CMK (cell line): ENCODE data around the gene SLC48A1.
"Not testable (repeated sequence)": the region's sequence is repeated elsewhere in the genome, so short reads cannot be mapped to it uniquely, and the experiment has no call there.

ENCODE experiments used
- DNase-seq: peaks from one replicate; pipeline ENCODE4 v3.0.0-alpha.2; 2010; ENCODE audit warnings: low read depth

Gene SLC48A1

DNA sequence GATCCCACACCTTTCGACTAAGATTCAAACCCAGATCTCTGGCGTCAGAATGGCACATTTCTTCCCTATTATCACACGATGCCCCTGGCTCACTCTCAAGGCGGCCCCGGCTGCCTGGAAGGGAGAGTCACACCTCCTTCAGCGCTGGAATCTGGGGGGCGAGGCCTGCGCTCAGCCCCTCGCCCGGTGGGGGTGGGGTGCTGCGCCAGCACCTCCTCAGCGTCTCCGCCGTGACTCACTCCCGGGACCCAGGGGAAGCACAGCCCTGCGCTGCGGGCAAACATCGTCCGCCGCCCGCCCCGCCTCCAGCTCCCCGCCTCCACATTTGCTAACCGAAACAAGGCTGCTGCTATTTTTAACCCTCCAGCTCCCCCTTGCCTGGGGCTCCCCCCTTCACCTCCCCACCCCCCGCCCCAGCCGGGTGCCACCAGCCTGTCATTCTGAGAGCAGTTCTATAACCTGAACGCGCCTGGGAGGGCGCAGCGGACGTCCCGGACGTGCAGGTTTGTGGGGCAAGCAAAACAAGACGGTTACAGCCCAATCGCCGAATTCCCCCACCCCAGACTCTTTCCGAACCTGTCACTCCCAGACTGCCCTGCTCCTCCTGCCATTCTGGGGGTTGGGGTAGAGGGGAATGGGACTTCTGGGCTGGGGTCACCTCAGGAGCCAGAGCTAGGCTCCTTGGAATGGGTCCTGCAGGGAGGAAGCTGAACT, 39.9 kb downstream of the SLC48A1 start:
- no peak for DNase-seq

DNA sequence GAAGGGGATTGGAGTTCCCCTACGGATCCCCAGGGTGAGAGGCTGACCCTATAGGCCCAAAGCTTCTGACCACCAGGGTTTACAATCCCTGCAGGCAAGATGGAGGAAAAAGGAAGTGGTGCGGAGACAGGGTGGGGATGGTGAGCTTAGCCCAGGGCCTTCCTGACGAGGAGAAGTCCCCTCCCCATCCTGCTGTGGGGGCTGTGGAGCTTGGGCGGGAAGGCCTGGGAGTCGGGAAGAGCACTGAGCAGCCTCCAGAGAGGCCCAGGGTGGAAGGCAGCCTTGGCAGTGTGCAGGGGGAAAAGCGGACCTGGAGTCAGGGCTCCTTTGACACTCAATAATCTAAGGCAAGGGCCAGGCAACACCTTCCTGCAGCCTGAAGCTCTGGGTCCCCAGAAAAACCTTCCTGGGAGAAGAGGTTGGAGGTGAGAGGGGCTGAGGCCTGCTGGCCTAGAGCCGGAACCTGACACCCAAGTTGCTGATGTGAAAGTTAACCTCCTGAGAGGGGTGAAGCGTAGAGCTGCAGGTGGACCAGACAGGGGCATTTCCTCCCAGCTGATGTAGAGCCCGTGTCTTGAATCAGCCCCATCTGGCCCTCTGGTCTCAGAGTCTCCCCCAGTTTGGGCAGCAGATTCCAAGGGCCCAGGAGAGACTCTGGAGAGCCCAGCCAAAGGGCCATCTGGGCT, 40.6 kb downstream of the SLC48A1 start:
- DNase-seq = peak; percentile 80

DNA sequence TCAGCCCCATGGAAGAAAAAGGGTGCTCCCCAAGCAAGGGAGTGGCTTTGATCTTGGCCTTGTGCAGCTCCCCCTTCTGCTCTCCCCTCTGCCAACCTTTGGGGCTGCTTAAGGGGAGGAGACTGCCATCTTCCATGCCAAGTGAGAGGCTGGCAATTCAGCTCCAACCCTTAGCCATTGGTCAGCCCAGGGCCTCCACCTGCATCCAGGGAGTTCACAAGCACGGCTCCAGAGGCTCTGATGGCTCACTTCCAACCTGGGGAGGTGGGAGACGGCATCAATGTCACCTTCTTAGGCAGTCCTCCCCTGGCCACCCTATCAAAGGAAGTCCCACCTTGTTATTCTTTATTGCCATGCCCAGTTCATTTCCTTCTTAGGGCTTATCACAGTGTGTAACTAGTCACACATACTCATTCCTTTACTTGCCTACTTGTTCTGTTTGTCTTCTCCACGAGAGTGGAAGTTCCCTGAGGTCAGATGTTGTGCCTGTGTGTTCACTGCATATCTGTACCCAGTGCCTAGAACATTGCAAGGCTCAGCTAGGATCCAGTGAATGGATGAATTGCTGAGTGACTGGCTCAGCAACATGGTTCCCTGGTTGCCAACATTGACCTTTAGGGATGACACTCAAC, 41.6 kb downstream of the SLC48A1 start:
- DNase-seq = no peak

DNA sequence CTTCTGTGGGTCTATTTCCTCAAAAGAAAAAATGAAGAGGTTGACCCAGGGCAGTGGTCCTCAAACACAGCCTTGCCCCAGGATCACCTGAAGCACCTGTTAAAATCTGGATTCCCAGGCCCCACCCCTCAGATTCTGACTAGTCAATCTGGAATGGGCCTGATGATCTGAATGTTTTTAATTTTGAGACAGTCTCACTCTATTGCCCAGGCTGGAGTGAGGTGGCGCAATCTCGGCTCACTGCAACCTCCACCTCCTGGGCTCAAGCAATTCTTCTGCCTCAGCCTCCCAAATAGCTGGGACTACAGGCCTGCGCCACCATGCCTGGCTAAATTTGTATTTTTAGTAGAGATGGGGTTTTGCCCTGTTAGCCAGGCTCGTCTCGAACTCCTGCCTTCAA, 42.4 kb downstream of the SLC48A1 start:
- not testable (repeated sequence) for DNase-seq

DNA sequence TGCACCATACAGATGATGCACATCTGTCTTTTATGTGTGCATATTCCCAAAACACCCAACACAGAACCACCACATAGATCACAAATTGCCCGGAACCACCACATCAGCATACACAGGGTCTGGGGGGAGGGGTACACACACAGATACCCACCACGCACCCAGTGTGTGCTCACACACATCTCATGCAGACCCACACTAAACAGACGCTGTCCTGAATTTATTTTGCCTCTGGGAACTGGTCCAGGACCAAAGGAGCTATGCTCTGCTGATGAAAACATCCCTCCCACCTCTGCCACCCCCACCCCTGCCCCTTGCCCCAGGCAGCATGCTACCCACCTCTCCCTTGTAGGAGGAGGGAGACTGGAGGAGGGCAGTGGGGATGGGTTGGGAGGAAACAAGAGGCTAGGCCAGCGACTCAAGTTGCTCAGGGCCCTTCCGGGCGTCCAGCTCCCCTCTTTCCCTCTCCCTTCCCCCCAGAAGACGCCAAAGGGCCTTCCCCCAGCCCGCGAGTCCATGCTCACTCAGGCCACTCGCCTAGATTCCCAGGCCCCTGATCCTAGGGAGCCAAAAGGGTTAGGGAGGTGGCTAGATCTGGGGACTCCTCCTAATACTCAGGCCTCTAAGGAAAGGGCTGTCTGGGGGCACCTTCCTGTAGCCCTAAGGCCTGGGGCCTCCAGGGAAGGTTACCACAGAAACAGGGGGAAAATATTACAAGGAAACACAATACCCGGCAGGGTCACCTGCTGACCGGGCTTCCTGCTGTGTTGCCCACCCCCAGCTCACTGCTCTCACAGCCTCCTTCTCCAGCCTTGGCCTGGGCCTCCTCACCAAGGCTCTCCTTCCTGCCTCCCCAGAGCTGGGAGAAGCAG, 43.6 kb downstream of the SLC48A1 start:
- DNase-seq = no peak

DNA sequence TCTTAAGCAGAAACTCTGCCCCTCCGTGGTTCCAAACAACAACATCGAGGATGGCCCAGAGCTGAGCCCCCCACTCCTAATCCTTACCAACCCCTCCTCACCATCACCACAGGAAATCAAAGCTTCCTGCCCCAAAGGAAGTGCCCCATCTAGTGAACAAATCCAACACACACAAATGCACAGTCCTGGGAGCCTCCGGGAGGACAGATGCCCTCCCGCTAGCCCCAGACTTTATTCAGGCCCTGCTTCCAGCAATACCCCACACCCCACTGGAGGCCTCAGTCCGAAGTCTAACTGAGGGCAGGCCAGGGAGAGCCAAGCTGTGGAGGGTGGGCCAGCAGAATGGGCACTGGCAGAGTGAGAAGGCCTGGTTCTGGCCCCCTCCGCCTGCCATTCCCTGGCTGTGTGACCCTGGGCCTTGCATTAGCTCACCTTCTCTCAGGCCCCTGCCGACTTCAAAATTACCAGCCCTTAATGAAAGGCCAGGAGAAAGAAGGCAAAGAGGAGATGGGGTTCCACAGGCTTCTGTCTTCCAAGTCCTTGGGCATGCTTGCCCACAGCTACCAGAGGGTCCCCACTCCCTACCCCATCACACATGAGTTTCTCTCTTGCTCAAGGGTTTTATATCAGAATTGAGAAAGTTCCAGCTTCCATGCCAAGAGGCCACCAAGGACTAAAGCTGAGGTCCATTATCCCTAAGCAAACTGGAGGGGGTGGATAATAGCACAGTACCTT, 44.4 kb downstream of the SLC48A1 start:
- no peak for DNase-seq

DNA sequence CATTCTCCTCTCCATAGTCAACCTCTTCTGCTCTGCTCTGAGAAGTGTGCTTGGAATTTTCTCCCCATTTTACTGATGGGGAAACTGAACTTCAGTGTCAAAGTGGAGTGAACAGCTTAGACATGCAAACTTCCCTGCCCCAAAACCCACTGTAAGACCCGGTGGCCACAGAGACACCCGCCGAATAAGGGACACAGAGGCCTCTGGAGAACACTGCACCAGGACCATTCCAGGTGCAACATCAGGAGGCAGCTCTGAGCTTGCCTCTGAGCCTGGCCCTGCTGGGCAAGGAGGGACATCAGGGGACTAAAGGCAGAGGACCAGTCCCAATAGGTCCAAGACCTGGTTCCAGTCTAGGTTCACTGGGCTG, 45.0 kb downstream of the SLC48A1 start:
- DNase-seq = no peak

DNA sequence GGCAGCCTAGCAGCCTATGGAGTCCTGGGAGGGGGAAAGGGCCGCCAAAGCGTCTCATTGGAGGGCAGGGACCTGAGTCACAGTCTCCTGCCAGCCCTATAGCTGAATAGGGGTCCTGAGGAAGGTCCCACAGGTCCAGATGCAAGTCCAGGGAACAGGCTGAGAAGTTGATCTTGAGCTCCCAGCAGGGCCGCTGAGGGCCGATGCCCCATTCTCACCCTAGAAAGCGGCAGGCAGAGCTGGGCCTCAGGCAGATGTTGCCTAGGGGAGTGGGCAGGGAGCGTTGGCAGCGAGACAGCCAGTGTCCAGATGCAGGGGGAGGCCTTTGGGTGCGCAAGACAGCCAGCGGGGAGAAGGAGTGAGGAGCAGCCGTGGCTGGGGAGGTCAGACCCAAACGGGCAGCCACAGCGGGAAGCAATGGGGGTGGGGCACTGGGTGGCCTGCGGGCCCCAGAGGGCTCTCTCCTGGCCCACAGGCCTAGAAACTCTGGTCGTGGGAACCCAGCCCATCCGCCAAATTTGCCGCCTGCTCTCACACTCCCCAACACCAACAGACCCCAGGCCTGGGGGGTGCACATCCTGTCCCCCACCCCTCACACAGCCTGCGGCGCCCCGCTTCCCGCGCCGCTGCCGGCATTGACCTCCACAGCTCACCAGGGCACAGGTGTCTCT, 45.6 kb downstream of the SLC48A1 start:
- no peak for DNase-seq

DNA sequence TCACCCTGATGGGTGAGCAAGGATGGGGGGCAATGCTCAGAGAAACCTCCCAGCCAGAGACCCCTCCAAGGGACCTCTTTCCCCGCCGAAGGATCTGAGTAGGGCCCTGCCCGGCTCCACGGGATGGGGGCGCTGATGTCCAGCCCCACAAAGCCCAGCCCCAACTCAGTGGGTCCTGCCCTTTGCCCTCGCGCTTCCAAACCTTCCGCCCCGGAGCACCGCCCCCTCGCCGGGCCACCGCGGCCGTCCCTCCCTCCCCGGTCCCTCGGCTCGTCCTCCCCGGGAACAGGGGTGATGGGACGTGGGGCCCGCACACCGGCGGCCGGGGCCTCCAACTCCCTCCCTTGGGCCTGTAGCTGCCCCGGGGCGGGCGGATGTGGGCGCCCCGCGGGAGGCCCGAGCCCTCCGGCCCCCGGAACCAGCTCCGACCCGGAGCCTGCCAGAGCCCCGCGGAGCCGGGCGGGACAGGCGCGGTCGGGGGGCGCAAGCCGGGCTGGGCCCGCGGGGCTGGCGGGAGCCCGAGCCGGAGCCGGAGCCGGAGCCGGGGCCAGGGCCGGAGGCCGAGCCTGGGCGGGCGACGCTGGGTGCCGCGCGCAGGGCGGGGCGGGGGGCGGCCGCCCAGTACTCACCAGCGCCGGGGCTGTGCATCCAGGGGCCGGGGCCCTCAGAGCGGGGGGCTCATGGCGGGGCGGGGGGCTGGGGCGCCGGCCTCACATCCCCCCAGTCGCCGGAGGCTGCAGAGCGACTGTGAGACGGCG, 46.3 kb downstream of the SLC48A1 start:
- no peak for DNase-seq

DNA sequence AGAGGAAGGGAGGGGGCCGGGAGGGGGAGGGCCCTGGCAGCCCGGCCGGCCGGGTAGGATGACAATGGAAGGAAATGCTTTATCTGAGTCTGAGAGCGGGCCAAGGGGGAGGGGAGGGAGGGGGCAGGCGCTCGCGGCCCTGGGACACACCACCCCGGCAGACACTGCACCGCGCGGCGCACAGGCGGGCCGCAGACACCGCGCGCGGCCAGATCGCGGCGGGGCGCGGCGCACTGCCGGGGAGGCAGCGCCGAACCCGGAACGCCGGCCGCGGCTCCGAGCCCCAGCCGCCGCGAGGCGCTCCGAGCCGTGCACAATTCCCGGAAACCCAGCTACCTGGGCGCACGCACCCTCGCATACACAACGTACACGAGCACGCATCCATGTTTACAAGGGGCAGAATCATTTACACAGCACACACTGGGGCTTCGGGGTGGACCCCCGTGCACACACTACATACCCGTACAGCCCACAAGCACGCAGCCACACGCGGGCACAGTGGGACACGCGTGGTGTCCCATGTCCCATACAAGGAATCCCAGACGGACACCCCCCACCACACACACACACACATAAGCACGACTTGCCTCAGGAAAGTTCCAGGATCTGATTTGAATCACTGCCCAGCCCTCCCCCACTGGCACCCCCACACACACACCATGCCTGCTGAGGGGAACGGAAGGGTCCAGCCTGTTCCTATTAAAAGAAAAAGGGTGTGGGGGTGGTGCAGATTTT, 47.0 kb downstream of the SLC48A1 start, which contains the start of gene HDAC7:
Gene HDAC7 (minus strand): TSS at position 8 of the 735 bp plus-strand sequence. CDS start 118 bp downstream, outside the sequence.
- no peak for DNase-seq

DNA sequence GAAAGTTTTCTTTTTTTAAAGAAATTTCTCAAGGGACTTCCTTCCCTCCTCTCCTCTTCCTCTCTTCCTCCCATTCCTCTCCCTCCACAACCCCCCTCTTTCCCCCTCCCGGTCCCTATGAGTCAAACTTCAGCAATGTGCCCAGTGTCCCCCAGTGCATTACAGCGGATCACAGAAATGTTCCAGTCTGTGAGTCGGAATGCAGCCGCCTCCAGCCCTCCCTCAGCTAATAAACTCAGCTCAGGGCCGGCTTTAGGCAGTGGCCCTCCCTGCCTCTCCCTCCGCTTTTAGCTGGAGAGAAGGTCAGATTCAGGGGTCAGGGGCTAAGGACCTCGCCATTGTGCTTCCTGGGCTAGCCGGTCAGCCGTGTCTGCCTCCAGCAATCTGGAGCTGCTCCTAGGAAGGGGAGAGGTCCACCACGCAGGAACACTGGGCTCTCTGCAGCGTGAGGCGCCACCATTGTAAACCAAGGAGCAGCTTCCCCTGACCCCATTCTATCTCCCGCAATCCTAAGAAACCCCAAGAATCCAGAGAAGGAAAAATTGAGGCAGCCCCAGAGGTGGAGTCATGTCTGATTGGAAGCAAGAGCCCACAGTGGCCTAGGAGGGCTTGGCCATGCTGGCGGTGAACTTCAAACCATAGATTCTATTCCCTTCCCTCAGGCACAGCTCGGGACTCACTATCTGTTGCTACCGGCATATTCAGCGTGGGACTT, 47.8 kb downstream of the SLC48A1 start:
- DNase-seq = no peak

DNA sequence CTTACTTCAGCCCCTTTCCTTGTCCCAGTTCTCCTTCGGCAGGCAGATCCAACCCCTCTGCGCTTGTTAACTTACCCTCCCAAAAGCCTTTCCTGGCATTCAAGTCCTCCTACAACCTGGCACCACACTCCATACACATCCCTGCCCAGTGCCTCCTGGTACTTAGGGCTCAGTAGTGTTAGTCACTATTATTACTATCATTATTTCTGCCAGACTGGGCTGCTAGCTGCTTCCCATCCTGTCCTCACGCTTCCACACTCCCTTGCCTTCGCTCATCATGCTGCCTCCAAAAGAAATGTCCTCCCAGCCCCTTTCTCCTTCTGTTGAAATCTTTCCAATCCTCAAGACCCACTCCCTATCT, 48.3 kb downstream of the SLC48A1 start:
- DNase-seq = no peak

DNA sequence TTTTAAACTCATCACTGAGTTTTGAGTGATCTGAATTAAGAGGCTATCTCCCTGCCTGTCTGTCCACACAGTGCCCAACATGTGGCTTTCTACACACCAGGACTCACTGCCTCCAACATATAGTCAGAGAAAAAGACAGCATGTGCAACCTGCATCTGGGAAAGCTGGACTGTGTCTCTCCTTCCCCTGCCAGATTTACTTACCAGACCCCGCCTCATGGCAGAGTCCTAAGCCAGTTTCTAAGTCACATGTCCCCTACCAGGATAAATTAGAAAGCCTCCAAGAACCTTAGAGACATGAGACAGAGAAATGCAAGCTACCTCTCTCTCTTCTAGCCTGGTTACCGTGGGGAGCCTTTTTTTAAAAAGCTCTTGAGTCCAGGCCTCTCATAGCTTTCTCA, 49.4 kb downstream of the SLC48A1 start:
- no peak for DNase-seq

DNA sequence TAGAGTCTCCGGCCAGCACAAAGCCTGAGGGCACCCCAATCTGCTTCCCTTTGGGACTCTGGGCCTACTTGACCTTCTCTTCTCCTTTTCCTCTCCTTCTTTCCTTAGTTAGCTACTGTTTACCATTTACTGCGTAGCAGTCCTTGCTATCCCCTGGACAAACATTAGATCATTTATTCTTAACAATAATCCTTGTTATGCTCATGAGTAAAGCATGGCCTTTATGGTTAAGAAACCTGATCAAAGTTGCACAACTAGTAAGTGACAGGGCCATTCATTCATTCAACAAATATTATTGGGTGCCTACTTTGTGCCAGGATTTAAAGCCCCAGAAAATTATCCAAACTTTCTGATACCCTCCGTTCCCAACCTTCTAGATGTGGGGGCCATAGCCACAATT, 49.8 kb downstream of the SLC48A1 start:
- no peak for DNase-seq

DNA sequence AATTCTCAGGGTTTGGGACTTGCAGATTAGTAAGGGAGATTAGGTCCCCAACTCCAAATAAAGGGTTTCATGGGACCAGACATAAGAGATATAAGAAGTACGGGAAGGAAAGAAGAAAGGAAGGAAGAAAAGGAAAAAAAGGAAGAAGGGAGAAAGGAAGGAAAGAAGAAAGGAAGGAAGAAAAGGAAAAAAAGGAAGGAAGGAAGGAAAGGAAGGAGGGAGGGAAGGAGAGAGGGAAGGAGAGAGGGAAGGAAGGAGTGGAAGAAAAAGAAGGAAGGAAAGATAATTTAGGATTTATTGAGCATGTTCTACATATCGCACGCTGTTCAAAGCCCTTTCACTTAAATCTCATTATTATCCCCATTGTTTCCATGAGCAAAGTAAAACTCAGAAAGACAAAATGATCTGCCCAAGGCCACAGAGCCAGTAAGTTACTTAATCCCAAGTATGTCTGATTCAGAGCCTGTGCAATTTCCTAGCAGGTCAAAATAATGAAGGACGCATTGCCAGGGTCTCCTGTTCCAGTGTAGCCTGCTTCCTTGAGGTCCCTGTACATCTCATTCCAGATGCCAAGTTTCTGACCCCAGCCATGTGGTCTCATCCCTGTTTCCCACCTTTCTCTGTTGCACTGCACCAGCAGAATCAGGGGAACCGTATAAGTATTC, 50.5 kb downstream of the SLC48A1 start:
- no peak for DNase-seq

DNA sequence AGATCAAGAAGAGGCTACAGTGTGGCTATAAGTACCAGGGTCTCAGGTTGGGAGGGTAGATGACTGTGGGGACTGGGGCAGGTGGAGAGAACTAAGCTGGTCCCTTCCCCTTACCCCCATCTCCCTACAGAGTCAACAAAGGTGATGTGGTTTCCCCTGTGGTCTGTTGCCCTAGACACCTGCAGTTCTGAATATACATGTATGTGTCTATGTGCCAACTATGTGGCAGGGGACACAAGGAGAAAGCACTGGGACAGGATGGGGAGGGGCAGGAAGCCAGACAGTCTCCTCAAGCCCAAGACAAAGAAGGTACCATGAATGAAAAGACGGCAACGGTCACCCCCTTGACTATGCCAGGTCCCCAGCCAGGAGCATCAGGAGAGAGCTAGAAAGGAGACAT, 51.2 kb downstream of the SLC48A1 start:
- DNase-seq = no peak

DNA sequence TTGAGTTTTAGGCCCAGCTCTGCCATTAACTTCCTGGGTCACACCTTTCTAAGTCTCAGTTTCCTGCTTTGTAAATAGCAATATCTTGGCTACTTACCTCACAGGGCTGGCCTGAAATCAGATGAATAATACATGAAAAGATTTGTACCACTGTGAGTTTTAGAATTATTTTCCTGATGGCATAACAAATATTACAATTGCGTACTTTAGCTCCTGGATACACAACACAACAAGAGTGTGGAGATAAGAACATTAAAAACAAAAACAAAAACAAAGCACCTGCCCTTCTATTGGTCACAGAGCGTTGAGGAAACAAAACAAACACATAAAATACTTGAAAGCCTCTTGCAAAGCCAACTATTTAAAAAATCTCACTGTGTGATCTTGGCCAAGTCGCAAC, 51.6 kb downstream of the SLC48A1 start:
- DNase-seq = no peak

DNA sequence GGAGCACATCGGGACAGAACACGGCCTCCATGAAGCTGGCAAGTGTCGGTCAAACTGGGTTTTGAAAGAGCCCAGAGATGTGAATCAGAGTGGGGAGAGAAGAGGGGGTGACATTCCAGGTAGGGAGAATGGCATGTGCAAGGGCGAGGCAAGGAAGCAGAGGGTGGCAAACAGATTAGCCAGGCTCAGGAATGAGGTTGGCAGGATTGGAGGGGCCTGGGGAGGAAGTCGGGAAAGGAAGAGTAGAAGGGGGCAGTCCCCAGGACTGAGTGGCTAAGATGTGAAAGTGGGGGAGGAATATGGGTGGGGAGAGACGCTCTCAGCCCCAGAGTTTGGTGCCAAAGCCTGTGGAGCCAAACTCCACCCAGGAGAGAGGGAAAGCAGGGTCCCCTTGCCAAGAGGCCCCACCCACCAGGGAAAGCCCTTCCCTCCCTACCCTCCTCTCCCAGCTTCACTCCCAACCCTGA, 52.2 kb downstream of the SLC48A1 start:
- no peak for DNase-seq
